Ovary (tissue), 3 donors: Measurements from ENCODE around the gene LSM14B.

ENCODE experiments used
- CTCF ChIP-seq, 3 donors: fragments of 450-650 bp in 2 of 3; fragments of 200-600 bp in 1 of 3; IDR thresholded peaks; one replicate each; pipeline versions ENCODE4 v1.5.1 to v1.8.0; 2016 to 2022; ENCODE audit warnings: antibody characterized with exemption in 3 of 3, mild to moderate bottlenecking in 1 of 3
- EP300 ChIP-seq: sonication (generic); formaldehyde crosslinking; IDR thresholded peaks from one replicate; pipeline ENCODE4 v1.6.1; 2017; ENCODE audit warnings: antibody characterized with exemption
- POLR2A ChIP-seq: fragments of 450-650 bp; IDR thresholded peaks from one replicate; pipeline ENCODE4 v1.6.1; 2017; ENCODE audit warnings: antibody characterized with exemption, mild to moderate bottlenecking, moderate library complexity
- donor health status: DM: no; HTN: no; CAD: no.

GRCh38 chr20:62073323-62073722, 49.0 kb upstream of the LSM14B start:
- TF ChIP-seq CTCF (IDR thresholded peaks at IDR 0.05) = no peak
- TF ChIP-seq POLR2A = no peak
- no peak for TF ChIP-seq EP300
